ENCODE data around the gene NAV1.
"Not testable (repeated sequence)": the region's sequence is repeated elsewhere in the genome, so short reads cannot be mapped to it uniquely, and the experiment has no call there.

Gene NAV1, protein sequence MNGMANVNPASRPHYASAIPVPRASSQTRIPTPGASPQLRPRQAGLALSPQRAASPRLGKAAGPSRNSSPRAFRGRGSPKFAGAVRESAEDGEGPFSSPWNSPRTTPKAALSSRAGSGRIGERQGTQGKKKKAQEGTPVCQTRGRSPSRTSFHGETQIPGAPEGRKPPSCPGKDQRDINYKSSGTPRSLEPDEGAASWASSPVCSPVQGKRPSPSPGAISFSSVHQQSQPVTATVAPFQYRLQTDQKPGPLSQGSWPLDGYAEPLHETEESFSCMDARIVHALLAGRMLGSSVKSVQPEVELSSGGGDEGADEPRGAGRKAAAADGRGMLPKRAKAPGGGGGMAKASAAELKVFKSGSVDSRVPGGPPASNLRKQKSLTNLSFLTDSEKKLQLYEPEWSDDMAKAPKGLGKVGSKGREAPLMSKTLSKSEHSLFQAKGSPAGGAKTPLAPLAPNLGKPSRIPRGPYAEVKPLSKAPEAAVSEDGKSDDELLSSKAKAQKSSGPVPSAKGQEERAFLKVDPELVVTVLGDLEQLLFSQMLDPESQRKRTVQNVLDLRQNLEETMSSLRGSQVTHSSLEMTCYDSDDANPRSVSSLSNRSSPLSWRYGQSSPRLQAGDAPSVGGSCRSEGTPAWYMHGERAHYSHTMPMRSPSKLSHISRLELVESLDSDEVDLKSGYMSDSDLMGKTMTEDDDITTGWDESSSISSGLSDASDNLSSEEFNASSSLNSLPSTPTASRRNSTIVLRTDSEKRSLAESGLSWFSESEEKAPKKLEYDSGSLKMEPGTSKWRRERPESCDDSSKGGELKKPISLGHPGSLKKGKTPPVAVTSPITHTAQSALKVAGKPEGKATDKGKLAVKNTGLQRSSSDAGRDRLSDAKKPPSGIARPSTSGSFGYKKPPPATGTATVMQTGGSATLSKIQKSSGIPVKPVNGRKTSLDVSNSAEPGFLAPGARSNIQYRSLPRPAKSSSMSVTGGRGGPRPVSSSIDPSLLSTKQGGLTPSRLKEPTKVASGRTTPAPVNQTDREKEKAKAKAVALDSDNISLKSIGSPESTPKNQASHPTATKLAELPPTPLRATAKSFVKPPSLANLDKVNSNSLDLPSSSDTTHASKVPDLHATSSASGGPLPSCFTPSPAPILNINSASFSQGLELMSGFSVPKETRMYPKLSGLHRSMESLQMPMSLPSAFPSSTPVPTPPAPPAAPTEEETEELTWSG (N-terminal part only)

DNA sequence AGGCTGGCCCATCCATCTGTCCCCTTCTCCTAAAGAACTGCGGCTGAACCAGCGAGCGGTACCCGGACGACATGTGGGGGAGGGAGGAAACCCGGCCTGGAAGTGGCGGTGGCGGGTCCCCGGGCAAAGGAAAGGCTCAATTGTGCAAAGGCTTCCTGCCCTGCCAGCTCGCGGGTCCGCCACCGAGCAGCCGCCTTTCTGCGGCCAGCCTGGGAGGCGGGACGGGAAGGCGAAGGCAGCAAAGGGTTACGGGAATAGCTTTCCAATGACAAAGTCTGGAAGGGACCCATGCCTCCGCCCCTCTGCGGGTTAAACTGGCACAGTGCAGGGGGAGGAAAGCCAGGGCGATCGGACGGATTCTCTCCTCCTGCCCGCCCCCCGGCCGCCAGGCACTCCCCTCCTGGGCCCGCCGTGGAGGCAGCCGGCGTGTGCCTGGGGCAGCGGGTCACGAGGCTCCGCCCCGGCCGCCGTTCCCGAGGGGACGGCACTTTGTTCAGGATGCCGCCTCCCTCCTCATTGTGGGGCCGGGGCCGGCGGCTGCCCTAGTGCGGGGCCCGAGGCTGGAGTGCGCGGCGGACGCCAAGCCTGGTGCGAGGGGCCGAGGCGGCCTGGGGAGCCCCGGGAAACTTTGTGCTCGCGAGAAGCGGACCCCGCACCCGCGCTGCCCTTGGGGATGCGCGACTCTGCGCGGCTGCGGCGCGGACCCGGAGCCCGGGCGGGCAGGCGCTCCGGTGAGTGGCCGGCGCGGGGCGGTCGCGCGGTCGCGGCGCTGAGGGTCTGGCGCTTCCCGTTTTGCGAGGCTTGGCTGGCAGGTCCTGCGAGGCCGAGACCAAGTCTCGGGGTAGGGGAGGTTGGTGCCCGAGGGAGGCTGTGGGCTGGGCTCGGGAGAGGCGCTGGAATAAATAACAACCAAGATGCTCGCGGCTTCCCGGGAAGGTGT, at the start of gene NAV1:
Gene NAV1 (plus strand): TSS at position 516 of the 940 bp plus-strand sequence. CDS start 83,758 bp downstream, outside the sequence.
- no peak for DNase-seq (ENCODE audit: low spot score)

DNA sequence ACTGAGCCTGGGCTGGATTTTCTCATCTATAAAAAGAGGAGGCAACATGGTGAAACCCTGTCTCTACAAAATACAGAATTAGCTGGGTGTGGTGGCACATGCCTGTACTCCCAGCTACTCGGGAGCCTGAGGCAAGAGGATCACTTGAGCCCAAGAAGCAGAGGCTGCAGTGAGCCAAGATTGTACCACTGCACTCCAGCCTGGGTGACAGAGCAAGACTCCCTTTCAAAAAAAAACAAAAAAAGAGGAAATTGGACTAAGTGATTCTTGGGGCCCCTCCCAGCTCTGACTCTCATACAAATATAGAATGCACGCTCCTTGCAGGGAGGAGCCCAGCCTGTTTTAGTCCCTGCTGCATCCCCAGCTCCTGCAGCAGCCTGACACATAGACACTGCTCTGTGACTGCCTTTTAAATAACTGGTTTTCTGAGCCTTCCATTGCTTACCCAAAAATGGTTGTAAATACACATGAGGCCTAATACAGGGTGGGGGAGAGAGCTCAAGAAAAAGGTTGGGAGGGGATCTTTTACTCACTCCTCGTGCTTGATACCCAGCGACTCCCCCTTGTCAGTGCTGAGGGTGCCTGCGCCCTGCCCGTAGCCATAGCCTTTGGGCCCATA, 49.2 kb upstream of the NAV1 start:
- no peak for DNase-seq (ENCODE audit: low spot score)

DNA sequence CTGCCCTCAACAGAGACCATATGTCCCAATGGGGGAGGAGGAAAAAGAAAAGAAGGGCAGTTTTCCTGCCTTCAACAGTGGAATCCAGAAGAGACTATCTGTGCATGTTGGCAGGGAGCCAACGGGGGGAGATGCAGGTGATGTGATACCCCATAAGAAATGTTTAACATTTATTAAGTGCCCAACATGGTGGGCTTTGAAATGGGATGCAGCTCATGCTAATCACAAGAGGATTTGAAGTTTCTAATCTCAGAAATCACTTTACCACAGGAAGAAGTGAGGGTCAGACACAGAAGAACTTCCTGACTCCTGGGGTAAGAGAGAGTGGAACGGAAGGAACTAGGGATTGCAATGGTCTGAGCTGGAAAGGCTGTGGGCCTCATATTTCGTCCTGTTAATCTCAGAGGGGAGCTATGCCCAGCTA, 48.2 kb upstream of the NAV1 start:
- no peak for DNase-seq (ENCODE audit: low spot score)

DNA sequence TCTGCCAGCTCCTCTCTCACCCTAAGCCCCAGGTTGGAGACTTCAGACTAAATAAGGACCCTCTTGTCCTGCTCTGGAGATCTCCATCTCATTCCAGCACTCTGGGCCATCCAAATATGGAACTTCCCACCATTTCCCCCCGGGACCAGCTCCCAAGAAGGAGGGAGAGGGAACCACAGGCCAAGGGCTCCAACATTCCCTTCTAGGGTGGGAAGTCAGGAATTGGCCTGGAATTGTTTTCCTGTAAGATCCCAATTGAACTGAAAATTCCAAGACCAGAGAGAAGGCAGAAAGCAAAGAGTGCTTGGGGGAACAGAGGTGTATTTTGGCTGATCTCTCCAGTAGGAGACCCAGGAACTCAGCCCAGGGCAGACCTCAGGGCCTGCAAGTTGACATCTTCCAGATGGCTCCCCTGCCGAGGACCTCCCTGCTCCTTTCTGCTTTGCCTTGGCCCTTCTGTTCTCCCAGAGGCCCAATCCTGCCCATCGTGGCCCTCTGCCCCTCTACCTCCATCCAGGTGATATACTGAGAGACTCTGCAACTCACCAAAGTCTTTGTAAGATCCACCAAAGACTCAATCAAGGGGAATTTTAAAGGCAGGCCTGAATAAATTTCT, 46.9 kb upstream of the NAV1 start:
- no peak for DNase-seq (ENCODE audit: low spot score)

DNA sequence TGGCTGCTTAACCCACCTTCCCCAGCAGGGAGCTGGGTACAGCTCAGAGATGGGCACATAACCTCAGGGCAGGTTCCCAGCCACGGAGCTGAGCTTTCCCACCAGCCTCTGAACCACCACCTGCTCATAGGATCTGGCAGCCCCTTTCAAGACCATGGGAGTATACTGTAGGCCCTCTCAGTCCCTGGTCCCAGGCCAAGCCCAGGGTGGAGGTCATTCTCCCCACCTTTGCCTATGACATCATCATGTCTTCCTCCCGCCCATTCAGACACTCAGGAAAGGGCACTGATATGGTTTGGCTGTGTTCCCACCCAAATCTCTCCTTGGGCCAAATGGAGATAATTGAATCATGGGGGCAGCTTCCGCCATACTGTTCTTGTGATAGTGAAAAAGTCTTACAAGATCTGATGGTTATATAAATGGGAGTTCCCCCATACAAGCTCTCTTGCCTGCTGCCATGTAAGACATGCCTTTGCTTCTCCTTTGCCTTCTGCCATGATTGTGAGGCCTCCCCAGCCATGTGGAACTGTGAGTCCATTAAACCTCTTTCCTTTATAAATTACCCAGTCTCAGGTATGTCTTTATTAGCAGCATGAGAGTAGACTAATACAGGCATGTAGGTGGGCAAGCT, 45.8 kb upstream of the NAV1 start:
- not testable (repeated sequence) for DNase-seq (ENCODE audit: low spot score)

DNA sequence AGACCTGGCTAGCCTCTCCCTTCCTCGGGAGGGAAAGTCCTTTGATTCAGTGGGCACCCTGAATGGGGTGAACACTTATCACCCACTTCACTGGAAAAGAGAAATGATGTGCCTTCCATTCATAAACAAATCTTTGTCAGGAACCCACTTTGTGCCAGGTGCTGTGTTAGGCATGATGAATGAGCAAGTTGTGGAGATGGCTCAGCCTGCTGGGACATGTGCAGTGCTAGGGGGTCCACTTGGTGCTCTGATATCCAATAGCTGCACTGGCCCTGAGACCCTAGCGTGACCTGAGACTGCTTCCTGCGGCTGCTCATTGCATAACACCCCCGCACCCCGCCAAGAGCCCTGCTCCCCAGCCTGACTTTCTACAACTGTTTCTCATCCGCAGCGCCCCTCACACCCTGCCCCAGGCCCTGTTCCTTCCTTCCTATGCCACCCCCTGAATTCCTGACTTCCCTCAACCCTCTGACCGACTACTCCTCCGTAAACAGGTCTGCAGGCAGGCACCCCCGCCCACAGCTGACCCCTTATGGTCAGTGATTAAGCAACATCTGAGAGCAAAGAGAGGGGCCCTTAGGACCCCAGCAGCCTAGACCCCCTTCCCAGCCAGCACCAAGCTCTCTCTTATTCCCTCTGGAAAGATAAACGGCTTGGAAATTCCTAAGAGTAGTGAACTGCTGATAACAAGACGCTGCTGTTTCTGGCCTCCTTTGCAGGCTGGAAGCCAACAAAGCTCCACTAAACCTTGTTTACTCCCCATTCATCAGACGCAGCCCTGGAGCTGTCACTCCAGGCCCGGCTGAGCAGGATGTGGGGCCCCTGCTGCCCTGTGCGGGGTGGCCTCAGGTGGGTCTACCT, 44.9 kb upstream of the NAV1 start:
- no peak for DNase-seq (ENCODE audit: low spot score)

DNA sequence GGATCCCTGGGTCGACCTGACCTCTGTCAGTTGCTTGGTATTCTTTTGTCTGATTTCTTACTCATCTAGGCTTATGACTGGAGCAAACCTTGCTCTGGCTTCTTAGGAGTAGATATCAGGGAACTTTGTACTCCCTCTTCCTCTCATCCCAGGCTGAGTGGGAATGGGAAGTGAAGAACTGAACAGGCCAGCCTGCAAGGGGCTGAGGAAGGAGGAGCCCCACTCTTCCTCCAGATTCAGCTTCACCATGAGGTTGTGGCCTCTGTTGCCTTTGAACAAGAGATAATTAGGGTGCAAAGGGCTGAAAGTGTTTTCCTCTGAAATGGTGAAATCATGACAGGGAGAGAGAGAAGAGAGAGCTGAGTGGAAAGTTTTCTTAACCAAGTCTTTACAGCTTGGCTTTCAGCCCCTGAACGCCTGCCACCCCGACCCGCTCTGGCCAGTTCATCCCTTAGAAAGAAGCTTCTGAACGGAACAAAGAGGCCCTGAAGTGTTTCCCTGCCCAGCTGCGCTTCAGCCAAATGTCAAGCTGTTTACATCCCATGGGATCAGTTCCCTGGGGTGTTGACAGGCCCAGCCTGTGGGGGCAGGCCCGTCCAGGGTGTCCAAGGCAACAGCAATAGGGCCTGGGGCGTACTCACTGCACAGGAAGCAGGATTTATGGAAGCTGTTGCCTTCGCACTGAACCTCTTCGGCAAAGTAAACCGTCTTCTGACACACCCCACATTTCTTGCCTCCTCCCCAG, 43.2 kb upstream of the NAV1 start:
- no peak for DNase-seq (ENCODE audit: low spot score)

DNA sequence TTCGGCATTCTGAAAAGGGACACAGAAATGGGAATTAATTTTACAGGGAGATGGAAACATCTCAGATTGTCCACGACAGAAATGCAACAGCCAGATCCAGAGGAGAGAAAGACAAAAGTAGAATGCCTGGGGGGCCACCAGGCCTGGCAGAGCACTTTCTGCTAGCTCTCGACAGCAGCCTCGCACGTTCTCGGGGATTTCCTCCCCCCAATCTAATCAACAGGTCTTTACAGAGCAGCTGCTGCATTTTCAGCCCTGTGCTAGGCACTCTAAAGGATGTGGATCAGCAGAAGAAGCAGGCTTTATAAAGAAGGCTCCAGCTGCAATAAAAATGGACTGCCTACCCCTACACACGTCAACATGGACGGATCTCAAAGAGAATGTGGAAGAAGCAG, 42.6 kb upstream of the NAV1 start:
- no peak for DNase-seq (ENCODE audit: low spot score)

DNA sequence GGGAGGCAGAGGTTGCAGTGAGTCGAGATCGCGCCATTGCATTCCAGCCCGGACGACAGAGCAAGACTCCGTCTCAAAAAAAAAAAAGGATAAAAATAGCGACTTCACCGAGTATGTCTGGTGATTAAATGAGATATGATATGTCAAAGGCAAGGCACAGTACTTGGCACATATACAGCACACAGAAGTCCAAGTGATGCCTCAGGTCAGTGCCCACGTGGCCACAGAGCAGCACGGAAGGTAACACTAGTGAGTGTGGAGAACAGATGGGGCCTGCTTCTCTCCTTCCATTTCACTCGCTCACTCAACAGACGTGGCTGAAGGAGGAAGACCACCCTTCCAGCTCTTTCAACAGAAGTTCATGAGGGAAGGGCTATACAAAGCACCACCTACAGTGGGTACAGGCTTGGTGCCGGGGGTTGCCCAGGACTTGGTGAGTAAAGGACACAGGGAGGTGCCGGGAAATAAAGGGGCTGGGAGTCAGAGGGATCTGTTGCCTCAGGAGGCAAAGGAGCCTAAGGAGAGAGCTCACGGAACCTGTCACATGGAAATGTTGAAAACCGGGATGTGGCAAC, 40.9 kb upstream of the NAV1 start:
- DNase-seq (ENCODE audit: low spot score): no peak

DNA sequence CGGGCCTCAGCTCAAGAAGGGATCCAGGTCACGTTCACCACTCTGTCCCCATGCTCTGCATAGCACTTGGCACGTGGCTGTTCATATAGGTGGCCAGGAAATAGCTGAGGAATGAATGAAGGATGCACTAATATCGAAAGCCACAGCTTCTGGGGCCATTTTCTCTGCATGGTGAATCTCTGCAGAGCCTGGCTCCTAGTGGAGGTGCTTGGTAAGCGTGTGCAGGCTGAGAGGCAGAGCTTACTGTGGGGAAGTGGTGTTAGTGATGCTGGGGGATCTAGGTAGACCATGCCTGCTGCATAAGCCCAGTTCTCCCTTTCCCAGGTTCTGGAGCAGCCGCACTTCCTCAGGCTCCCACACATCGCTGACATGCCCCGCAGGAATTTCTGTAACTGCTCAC, 40.3 kb upstream of the NAV1 start:
- DNase-seq (ENCODE audit: low spot score): no peak

DNA sequence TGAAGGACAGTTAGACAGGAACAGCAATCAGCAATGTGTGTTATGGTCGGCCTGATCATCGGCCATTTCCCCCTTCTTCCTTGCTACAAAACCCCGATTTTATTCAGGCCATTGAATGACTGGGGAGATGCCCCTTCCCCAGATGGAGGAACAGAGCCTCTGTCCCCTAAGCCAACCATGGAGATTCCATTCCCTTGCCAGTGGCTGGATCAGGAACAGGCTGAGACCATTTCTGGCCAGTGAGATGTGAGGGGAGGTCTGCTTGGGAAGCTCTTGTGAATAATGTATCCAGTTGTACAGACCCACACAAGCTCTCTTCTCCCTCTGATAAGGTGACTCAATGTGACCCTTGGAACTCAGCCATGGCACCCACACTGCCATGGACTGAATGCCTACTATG, 39.7 kb upstream of the NAV1 start:
- no peak for DNase-seq (ENCODE audit: low spot score)

DNA sequence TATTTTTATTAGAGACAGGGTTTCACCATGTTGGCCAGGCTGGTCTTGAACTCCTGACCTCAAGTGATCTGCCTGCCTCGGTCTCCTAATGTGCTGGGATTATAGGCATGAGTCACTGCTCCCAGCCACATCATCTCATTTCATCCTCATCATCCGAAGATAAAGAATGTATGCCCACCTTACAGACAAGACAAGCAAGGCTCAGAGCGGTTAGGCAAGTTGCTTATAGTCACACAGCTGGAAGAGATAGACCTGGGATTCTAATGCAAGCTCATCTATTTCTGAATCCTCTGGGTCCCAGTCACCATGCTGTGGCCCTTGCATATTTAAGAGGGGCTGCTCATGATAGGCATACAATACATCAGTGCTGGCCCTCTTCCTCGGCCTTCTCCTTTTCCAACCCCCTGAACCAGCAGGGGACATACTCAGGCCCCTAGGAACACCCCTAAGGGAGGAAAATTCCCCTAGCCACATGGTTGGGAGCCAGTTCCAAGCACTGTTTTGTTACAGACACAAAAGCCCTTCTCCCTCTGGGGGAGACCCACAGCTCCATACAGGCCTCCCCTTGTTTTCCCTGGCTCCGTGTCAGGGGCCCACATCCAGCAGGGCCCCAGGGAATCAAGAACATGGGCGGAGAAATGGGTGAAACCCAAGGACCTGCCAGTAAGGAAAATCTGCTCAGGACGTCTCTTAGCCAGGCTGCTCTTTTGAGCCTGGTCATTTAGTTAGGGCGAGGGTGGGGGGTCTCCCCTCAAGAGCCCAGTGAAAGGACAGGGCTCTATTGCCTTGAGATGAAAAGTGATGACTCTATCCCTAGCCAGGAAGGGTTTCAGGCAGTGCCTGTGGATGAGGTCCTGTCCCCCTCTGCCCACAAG, 38.9 kb upstream of the NAV1 start:
- no peak for DNase-seq (ENCODE audit: low spot score)

DNA sequence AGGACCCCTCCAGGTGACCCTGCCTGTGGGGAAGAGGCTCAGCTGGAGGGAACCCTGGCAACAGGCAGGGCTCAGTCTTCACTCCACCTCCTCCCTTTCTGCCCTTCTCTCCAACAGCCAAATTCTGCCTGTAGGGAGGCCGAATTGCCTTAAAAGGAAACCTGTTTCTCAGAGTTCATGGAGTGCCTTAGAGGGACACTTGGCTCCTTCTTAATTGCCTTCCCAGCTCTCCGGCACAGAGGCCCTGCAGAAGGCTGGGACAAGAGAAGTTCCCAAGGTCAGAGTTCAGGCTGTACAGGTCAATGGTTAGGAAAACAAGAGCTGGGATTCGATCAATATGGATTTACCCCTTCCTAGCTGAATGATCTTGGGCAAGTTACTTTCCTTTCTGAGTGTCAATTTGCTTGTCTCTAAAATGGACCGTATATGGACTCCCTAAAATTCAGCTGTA, 38.2 kb upstream of the NAV1 start:
- no peak for DNase-seq (ENCODE audit: low spot score)

DNA sequence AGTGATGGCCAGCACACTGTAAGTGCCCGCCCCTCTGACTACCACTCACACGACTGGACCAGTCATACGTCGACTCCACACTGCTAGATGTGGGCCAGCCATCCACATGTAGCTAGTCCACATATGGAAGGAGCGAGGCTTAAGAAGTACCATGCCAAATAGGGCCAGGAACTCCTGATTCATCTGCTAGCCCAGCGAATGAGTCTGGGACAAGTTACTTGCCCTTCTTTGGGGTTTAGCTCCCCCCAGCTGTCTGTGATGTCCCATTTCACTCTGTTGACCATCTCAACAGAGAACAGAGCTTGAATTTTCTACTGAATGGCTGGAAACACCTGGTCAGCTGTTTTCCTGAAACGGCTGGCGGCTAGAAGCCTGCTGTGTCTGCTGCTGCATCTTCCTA, 37.8 kb upstream of the NAV1 start:
- DNase-seq (ENCODE audit: low spot score): no peak

DNA sequence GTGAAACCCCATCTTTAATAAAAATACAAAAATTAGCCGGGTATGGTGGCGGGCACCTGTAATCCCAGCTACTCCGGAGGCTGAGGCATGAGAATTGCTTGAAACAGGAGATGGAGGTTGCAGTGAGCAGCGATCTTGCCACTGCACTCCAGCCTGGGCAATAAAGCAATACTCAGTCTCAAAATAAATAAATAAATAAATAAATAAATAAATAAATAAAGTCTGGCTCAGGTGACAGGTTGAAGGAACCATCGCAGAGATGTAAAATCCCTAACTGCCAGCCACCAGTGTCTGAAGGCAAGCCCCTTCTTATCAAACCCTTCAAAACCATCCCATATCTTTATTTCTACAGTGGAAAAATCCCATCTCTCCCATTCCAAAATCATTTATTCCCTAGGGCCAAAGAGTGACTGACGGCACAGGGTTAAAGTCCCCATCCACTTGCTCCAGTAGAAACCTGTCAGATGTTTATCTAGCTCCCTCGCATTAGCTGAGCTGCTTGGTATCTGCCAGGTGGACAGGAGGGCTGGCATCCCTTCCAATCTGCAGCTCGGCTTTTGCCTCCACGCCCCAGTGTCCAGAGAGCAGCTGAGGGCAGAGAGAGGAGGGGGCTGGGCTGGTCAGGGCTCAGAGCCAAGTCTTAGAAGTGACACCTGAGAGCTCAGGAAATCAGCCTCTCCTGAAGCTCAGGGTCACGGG, 37.0 kb upstream of the NAV1 start:
- no peak for DNase-seq (ENCODE audit: low spot score)

DNA sequence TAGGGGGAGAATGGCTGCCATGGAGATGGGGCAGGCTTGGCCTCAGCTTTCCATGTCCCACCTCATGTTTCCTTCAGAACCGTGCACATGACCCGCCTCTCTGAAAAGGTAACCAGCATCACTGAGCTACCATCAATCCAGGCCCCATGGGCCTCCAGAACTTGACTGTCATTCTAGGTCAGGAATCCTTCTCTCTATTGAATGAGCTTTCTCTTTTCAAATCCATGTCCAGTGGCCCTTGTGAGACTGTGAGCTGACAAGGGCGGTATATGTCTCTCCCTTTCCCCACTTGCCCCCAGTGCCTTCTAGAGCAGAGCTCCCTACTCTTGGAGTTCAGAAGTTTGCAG, 36.4 kb upstream of the NAV1 start:
- DNase-seq (ENCODE audit: low spot score): no peak
